HL-60/S4 treated with phorbol 12-myristate 13-acetate at 8.2 ng/mL for 4 days and 3 days (cell line): ENCODE data around the gene NWD2.

Source experiments
- in situ Hi-C: fragments of 300-500 bp; cut with MboI; formaldehyde crosslinking; loops from 2 replicates; pipeline ENCODE4 v1.15.0; 2022; ENCODE audit warnings: low sequenced_read_pairs

The NWD2 gene

GRCh38 chr4:37438564-37439279, 194.2 kb downstream of the NWD2 start:
- in situ Hi-C loops, result no loop called here

DNA sequence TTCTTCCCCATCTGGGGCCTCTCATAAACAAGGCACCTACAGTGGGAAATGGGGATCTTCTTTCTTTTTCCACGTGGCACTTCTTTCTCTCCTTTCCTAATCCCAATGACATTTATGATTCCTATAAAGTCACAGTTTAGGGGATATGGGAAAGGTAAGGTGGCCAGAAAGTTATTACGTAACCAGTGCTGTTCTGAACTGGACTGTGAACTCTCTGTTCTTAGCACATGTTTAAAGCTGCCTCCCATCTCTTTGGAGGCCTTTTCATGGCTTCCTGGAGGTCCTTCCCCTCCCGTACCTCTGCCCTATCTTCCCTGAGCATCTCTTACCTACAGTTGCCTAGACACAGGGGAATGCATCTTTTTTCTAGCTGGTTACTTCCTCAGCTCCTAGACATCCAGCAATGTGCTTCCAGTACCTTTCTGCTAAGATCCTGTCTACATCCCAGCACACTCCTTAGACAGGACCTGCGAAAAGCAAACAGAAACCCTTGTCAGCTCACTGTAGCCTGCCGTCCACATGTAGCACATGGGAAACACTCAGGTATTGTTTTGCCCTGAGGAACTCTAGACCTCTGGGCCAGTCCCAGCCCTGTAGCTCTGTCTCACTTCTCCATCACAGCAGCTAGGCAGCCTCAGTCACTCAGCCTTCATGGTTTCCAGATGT, 195.4 kb downstream of the NWD2 start:
- in situ Hi-C loops, result no loop called here

- in situ Hi-C loops, result no loop called here
Observed at GRCh38 chr4:37440501-37440900, 196.0 kb downstream of the NWD2 start.

GRCh38 chr4:37441231-37442061, 196.9 kb downstream of the NWD2 start:
- in situ Hi-C loops, result no loop called here

DNA sequence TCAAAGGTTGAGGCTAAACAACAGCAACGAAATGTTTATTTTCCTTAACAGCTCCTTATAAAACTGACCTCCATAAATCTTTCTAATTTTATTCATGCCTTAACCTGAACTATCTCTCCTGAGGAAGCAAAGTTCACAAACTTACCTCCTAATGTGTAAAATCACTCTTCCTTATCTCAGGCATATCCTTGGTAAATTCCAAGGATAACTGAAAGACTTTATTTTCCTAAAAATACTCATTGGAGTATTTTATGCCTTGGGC, 197.4 kb downstream of the NWD2 start:
- in situ Hi-C loops, result no loop called here

GRCh38 chr4:37443137-37443536, 198.6 kb downstream of the NWD2 start:
- in situ Hi-C loops, result no loop called here

DNA sequence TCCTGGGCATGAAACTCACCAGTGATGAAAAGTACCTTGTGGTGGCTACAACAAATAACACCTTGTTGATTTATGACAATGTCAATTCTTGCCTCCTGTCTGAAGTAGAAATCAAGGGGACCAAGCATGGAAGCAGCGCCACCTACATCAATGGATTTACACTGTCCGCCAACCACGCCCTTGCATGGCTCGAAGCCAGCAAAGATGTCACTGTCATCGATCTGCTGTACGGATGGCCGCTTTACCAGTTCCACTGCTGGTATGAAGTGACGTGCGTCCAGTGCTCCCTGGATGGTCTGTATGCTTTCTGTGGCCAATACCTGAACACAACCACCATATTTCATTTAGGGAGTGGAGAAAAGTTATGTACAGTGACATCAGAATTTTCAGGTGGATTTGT, 200.5 kb downstream of the NWD2 start:
- in situ Hi-C loops, result no loop called here

- in situ Hi-C loops, result no loop called here
Observed at GRCh38 chr4:37446016-37446415, 201.5 kb downstream of the NWD2 start.

DNA sequence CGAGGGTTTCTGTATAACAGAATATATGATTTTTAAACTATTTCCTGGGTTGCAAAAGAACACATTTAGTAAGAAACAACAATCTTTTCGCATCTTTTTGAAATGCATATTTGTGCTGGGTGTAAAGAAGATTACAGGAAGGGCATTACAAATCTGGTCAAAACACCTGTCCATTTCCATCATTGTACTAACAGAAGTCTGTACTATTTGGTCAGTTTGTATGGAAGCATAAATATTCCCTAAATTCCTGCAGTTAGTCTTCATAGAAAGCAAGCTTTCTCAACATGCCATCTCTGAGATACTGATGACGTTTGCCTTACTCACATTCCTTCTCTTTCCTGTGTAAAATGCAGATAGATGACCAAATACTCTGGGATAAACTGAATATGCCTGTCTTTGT, 203.3 kb downstream of the NWD2 start:
- in situ Hi-C loops, result no loop called here

DNA sequence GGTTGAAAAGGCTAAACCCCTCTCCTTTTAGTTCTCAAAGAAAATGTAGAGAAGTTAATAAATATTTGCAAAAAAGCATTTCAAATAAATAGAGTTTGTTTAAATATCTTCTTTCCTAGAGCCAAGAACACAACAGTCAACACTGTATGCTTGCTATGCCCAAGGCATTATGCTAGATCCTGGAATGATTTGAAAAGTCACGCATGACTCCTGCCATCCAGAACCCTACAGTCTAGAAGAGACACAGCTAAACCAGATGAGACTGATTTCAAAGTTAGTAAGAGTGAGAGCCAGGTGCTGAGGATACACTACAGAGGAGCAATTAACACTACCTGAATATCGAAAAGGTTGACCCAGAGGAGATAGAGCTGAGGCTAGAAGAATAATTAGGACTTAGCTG, 205.8 kb downstream of the NWD2 start:
- in situ Hi-C loops, result no loop called here

- in situ Hi-C loops, result no loop called here
Observed at GRCh38 chr4:37450911-37451310, 206.4 kb downstream of the NWD2 start.

DNA sequence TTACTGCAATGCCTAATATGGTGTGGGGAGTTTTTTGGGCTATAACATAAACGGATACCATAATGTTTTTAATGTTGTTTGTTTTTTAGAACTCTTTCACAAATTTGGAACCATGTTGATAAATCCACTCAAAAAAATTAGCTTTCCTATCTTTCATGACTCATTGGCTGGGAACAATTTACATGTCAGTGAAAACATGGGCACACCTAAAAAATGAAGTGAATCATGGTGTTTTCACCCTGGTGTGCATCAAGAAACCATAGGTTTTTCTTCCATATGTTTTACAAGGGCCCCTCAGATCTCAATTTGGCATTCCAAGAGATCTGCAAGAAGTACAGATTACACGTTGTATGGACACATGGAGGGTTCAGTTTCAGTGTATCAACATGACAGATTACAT, 207.1 kb downstream of the NWD2 start:
- in situ Hi-C loops, result no loop called here

GRCh38 chr4:37452952-37453280, 208.4 kb downstream of the NWD2 start:
- in situ Hi-C loops, result no loop called here

GRCh38 chr4:37453281-37453998, 208.9 kb downstream of the NWD2 start:
- in situ Hi-C loops, result no loop called here

- in situ Hi-C loops, result no loop called here
Observed at GRCh38 chr4:37453999-37454800, 209.7 kb downstream of the NWD2 start.

DNA sequence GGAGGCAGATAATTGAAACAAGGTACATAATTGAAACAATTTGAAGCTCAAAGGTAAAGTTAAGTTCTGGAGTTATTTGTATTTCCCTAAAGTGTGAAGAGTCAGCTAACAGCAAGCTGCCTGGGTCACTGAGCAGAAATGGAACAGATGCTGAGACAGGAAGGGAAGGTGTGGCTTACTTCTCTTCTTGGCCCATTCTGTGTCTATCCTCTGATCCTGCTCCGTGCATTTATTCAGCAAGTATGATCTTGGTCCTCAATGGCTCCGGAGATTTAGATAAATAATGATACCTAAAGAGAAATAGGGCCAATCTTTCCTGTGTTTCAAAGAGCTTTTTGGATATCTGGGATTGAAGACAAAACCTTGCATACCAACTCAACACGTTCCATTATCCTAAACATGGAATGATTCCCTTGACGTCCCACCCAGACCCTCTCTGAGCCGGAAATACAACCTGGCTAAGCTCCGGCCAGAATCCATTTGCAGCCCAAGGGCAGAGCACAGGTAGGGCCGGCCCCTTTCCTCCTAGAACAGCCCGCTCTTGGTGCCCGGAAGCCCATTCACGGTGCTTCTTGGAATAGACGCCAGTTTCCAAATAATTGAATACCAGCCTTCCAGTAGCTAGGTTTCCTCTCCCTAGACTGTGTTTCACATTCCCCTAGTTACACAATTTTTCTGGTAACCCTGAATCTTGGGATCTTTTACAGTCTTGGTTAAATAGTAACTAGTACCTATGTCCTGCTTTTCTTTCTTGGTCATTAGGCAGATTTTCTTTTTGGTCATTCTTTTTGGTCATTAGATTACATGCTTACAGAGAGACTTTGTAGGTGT, 211.0 kb downstream of the NWD2 start:
- in situ Hi-C loops, result no loop called here

DNA sequence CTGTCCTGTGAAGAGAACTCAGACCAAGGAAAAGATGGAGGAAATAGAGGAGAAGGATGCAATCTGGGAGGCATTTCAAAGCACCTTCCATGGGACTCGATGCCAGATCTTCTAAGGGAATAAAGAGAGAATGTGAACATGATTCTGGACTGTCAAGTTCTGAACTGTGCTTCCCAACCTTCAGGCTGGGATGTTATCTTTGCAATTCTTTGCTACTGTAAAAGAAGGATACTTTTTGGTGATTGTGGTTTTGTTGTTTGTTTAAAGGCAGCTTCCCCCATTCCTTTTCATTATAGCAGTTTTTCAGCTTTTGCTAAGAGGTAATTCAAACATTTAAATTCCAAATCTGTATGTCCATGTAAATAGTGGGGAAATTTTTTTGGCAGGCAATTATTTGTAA, 217.3 kb downstream of the NWD2 start:
- in situ Hi-C loops, result no loop called here

DNA sequence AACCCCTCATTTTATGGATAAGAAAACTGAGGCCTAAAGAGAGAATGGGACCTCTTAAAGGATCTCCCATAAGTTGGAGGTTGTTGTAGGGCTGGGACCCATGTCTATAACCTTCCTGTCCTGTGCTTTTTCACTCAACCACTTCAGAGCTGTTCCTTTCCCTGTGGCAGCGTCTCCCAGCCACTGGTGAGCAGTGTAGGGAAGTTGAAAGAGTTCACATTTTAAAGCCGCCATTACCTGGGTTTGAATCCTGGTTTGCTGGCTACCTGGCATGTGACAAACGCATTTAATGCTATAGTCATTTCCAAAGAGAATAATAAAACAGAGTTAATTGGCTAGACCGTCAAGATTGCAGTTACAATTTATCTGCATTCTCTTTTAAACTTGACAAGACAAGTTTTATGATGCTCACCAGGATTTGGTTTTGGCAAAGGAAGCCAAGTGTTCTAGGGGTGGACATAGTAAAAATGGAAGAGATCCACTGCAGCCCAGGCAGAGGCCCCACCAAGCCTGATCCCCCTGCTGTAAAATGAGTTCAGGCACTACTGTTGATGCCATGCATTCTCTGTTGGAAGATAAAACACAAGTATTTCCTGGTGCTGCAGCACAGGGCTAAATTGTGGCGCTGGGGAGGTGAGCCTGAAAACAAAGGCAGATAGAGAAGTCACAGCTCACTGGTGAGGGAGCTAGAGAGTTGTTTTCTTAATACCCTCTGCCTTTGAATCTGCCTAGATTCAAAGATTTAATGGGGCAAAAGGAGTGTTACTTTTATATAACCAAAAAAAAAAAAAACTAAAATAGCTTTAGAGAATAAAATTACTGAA, 218.7 kb downstream of the NWD2 start:
- in situ Hi-C loops, result no loop called here
